Measurements from ENCODE around the gene NUBPL. TPM values are rescaled to one million over a fixed set of nuclear protein-coding genes. Genes with fewer than 3 reads are reported as not detected.
"Not testable (repeated sequence)": the region's sequence is repeated elsewhere in the genome, so short reads cannot be mapped to it uniquely, and the experiment has no call there.

Gene NUBPL
- total and polyA plus RNA-seq, 7 experiments from 2014 or later, result 5.8 to 11.7 (median 8.3) TPM

DNA sequence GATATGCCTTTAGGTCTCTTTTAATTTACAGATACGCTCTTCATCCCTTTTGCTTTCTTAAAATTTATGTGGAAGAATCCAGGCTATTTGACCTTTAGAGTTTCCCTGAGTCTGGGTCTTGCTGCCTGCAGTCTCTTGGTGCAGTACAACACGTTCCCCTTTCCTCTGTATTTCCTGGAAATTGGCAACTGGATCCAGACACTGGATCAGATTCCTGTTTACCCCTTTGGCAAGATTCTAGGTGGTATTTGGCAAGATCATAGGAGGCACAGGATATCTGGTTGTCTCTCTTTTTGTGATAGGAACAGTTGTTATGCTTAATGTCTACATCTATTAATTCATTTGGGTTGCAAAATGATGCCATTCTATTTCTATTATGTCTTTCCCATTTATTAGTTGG, 328.1 kb downstream of the NUBPL start:
- Histone ChIP-seq H3K4me1 (ENCODE audit: control insufficient read depth in 2 of 2, insufficient read depth in 2 of 2, low read length in 2 of 2) (no peaks in the 10 kb centered on the region), H3K4me3 (ENCODE audit: low read length) (no peak overlapping the region), H3K27ac (ENCODE audit: low read depth, low read length) (no peak overlapping the region), H3K9me3 (ENCODE audit: control insufficient read depth in 2 of 3, low read length in 3 of 3) (no peaks in the 10 kb centered on the region), H3K27me3 (ENCODE audit: control insufficient read depth in 2 of 2, insufficient read depth in 2 of 2, low read length in 2 of 2) (no peaks in the 10 kb centered on the region), H3K36me3 (ENCODE audit: control insufficient read depth in 2 of 3, insufficient read depth in 3 of 3, low read length in 3 of 3) (no peaks in the 10 kb centered on the region)
- DNase-seq (no peak), ATAC-seq (no peak)
- CTCF ChIA-PET, result no interaction called here
- intact Hi-C loops (cut with micrococcal nuclease), result no loop called here
- H3K4me3 Mint-ChIP-seq, result no peak overlapping the region
- H3K36me3 Mint-ChIP-seq, result no peaks in the 10 kb centered on the region
- H3K4me1 Mint-ChIP-seq, result peaks cover 0 to 3% (median 0%) of the 10 kb centered on the region in 7 donors
- POLR2A ChIA-PET, result no interaction called here
- H3K27me3 Mint-ChIP-seq, result peaks cover 0 to 11% (median 2%) of the 10 kb centered on the region in 5 donors
- no peak overlapping the region for H3K27ac Mint-ChIP-seq
- no peaks in the 10 kb centered on the region for H3K9me3 Mint-ChIP-seq

GRCh38 chr14:31890202-31890601, 329.0 kb downstream of the NUBPL start:
- intact Hi-C loops (cut with micrococcal nuclease); H3K4me3 Mint-ChIP-seq: not testable (repeated sequence)

GRCh38 chr14:31893221-31893757, 332.1 kb downstream of the NUBPL start:
- ATAC-seq (no peak), DNase-seq (no peak)
- POLR2A ChIA-PET, result no interaction called here
- Mint-ChIP-seq H3K36me3 (no peaks in the 10 kb centered on the region), H3K27ac (no peak overlapping the region), H3K9me3 (no peaks in the 10 kb centered on the region), H3K27me3 (peaks cover 0 to 24% (median 8%) of the 10 kb centered on the region in 5 donors), H3K4me3 (no peak overlapping the region), H3K4me1 (peaks cover 0 to 3% (median 0%) of the 10 kb centered on the region in 7 donors)
- Histone ChIP-seq H3K4me3 (ENCODE audit: low read length) (no peak overlapping the region), H3K27ac (ENCODE audit: low read depth, low read length) (no peak overlapping the region), H3K27me3 (ENCODE audit: control insufficient read depth in 2 of 2, insufficient read depth in 2 of 2, low read length in 2 of 2) (no peaks in the 10 kb centered on the region), H3K4me1 (ENCODE audit: control insufficient read depth in 2 of 2, insufficient read depth in 2 of 2, low read length in 2 of 2) (no peaks in the 10 kb centered on the region), H3K36me3 (ENCODE audit: control insufficient read depth in 2 of 3, insufficient read depth in 3 of 3, low read length in 3 of 3) (no peaks in the 10 kb centered on the region), H3K9me3 (ENCODE audit: control insufficient read depth in 2 of 3, low read length in 3 of 3) (no peaks in the 10 kb centered on the region)
- intact Hi-C loops (cut with micrococcal nuclease), result no loop called here
- CTCF ChIA-PET, result no interaction called here

More at GRCh38 chr14:31890202-31890601, 329.0 kb downstream of the NUBPL start:
- H3K4me1 Mint-ChIP-seq; ATAC-seq; H3K27ac ChIP-seq (ENCODE audit: low read depth, low read length); H3K27me3 ChIP-seq (ENCODE audit: control insufficient read depth in 2 of 2, insufficient read depth in 2 of 2, low read length in 2 of 2); H3K4me1 ChIP-seq (ENCODE audit: control insufficient read depth in 2 of 2, insufficient read depth in 2 of 2, low read length in 2 of 2); POLR2A ChIA-PET; DNase-seq; H3K4me3 ChIP-seq (ENCODE audit: low read length); H3K27ac Mint-ChIP-seq; CTCF ChIA-PET; H3K9me3 Mint-ChIP-seq; H3K9me3 ChIP-seq (ENCODE audit: control insufficient read depth in 2 of 3, low read length in 3 of 3); H3K36me3 Mint-ChIP-seq; H3K36me3 ChIP-seq (ENCODE audit: control insufficient read depth in 2 of 3, insufficient read depth in 3 of 3, low read length in 3 of 3): not testable (repeated sequence)
- H3K27me3 Mint-ChIP-seq, result peaks cover 0 to 19% (median 5%) of the 10 kb centered on the region in 5 donors

DNA sequence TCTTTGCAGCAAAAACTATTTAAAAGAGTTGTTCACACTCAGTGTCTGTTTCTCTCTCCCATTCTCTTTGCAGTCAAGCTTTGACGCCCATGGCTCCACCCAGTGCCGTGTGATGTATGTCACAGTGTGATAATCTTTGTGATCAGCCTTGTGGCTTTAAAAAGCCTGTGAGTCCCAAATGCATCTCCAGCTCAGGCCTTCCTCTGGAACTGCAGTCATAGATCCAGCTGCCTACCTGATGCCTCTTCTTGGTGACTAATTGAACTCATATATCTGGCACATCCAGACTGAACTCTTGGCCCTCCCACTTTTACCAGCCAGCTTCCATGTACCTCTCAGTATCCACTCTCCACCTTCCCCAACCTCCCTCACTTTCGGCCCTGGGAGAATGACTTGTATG, 333.1 kb downstream of the NUBPL start:
- Mint-ChIP-seq H3K9me3 (peaks cover 0 to 2% (median 0%) of the 10 kb centered on the region in 11 donors), H3K27me3 (peaks cover 0 to 18% (median 8%) of the 10 kb centered on the region in 5 donors), H3K27ac (no peak overlapping the region), H3K4me3 (no peak overlapping the region), H3K36me3 (no peaks in the 10 kb centered on the region), H3K4me1 (peaks cover 0 to 1% (median 0%) of the 10 kb centered on the region in 7 donors)
- CTCF ChIA-PET, result no interaction called here
- Histone ChIP-seq H3K27me3 (ENCODE audit: control insufficient read depth in 2 of 2, insufficient read depth in 2 of 2, low read length in 2 of 2) (no peaks in the 10 kb centered on the region), H3K36me3 (ENCODE audit: control insufficient read depth in 2 of 3, insufficient read depth in 3 of 3, low read length in 3 of 3) (no peaks in the 10 kb centered on the region), H3K9me3 (ENCODE audit: control insufficient read depth in 2 of 3, low read length in 3 of 3) (no peaks in the 10 kb centered on the region), H3K4me3 (ENCODE audit: low read length) (no peak overlapping the region), H3K4me1 (ENCODE audit: control insufficient read depth in 2 of 2, insufficient read depth in 2 of 2, low read length in 2 of 2) (no peaks in the 10 kb centered on the region), H3K27ac (ENCODE audit: low read depth, low read length) (no peak overlapping the region)
- intact Hi-C loops (cut with micrococcal nuclease), result no loop called here
- POLR2A ChIA-PET, result no interaction called here
- DNase-seq, result no peak
- ATAC-seq, result no peak

DNA sequence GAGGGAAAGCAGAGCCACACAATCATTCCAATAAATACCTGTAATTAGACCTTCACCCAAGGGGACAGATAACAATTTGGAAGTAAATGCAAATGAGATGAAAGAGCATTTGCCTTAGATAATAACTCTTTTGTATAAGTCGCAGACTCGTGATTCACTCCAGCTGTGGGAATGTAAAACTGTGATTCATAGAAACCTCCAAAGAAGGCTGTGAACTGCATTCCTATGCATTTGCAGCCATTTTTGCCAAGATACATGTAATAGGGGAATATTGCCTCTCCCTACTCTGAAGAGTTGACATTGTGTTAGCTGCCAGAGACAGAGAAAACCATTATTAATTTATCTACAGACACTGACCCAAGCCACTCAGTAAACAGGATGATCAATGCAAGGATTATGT, 334.0 kb downstream of the NUBPL start:
- H3K9me3 ChIP-seq (ENCODE audit: control insufficient read depth in 2 of 3, low read length in 3 of 3), result no peaks in the 10 kb centered on the region
- no peaks in the 10 kb centered on the region for H3K27me3 ChIP-seq (ENCODE audit: control insufficient read depth in 2 of 2, insufficient read depth in 2 of 2, low read length in 2 of 2)
- Mint-ChIP-seq H3K4me3 (no peak overlapping the region), H3K4me1 (peaks cover 0 to 1% (median 0%) of the 10 kb centered on the region in 7 donors), H3K27ac (no peak overlapping the region), H3K9me3 (peaks cover 0 to 2% (median 0%) of the 10 kb centered on the region in 11 donors), H3K36me3 (no peaks in the 10 kb centered on the region), H3K27me3 (peaks cover 0 to 18% (median 8%) of the 10 kb centered on the region in 5 donors)
- no peak overlapping the region for H3K4me3 ChIP-seq (ENCODE audit: low read length)
- POLR2A ChIA-PET, result no interaction called here
- ATAC-seq (no peak), DNase-seq (no peak)
- CTCF ChIA-PET, result no interaction called here
- intact Hi-C loops (cut with micrococcal nuclease), result no loop called here
- no peak overlapping the region for H3K27ac ChIP-seq (ENCODE audit: low read depth, low read length)
- no peaks in the 10 kb centered on the region for H3K4me1 ChIP-seq (ENCODE audit: control insufficient read depth in 2 of 2, insufficient read depth in 2 of 2, low read length in 2 of 2)
- H3K36me3 ChIP-seq (ENCODE audit: control insufficient read depth in 2 of 3, insufficient read depth in 3 of 3, low read length in 3 of 3), result no peaks in the 10 kb centered on the region

DNA sequence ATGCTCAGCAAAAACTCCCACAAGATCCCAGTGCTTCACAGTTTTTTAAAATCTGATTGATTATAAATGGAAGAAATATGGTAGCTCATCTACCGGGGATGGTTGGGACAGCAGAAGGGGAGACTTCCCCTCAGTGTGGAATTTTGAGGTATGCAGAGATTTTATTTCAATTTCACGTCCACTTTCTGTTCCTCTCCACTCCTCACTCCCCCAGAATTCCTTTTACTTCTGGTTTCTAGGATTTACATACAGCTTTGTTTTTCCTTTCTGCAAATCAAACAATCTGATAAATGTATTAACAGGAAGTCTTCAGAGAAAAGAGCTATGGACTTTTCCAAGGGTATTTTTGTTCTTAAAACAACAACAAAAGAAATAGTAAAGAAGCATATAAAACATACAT, 334.4 kb downstream of the NUBPL start:
- Histone ChIP-seq H3K4me3 (ENCODE audit: low read length) (no peak overlapping the region), H3K4me1 (ENCODE audit: control insufficient read depth in 2 of 2, insufficient read depth in 2 of 2, low read length in 2 of 2) (no peaks in the 10 kb centered on the region), H3K36me3 (ENCODE audit: control insufficient read depth in 2 of 3, insufficient read depth in 3 of 3, low read length in 3 of 3) (no peaks in the 10 kb centered on the region), H3K27ac (ENCODE audit: low read depth, low read length) (no peak overlapping the region), H3K9me3 (ENCODE audit: control insufficient read depth in 2 of 3, low read length in 3 of 3) (no peaks in the 10 kb centered on the region), H3K27me3 (ENCODE audit: control insufficient read depth in 2 of 2, insufficient read depth in 2 of 2, low read length in 2 of 2) (no peaks in the 10 kb centered on the region)
- H3K9me3 Mint-ChIP-seq, result peaks cover 0 to 2% (median 0%) of the 10 kb centered on the region in 11 donors
- H3K4me3 Mint-ChIP-seq, result no peak overlapping the region
- H3K27me3 Mint-ChIP-seq, result peaks cover 0 to 18% (median 8%) of the 10 kb centered on the region in 5 donors
- H3K4me1 Mint-ChIP-seq, result peaks cover 0 to 1% (median 0%) of the 10 kb centered on the region in 7 donors
- intact Hi-C loops (cut with micrococcal nuclease), result no loop called here
- H3K27ac Mint-ChIP-seq, result no peak overlapping the region
- POLR2A ChIA-PET, result no interaction called here
- ATAC-seq, result no peak
- CTCF ChIA-PET, result no interaction called here
- DNase-seq, result no peak
- no peaks in the 10 kb centered on the region for H3K36me3 Mint-ChIP-seq

DNA sequence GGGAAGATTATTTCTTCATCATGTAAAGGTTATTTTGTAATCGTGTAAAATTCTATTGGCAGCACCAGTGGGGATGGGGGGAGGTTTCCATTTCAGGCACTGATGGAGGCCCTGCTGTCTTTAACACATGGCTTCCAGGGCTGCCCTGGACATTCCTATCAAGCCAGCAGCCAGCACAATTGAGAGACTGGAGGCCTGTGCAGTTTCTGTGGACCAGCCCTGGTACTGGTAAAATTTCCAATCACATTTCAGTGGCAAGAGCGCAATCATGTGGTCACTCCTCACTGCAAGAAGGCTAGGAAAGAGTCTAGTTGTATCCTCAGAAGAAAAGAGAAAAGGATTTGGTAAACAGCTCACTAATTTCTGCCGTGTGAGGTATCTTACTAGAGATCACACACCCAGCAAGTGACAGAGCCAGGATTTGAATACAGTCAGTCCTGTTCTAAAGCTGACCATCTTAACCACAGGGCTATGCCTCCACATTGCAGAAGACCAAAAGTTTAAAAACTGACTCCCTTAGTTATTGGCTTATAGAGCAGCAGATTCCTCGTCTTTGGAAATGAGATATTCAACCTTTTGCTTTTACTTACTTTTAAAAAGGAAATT, 336.5 kb downstream of the NUBPL start:
- Histone ChIP-seq H3K36me3 (ENCODE audit: control insufficient read depth in 2 of 3, insufficient read depth in 3 of 3, low read length in 3 of 3) (no peaks in the 10 kb centered on the region), H3K9me3 (ENCODE audit: control insufficient read depth in 2 of 3, low read length in 3 of 3) (no peaks in the 10 kb centered on the region), H3K4me3 (ENCODE audit: low read length) (no peak overlapping the region), H3K4me1 (ENCODE audit: control insufficient read depth in 2 of 2, insufficient read depth in 2 of 2, low read length in 2 of 2) (no peaks in the 10 kb centered on the region), H3K27me3 (ENCODE audit: control insufficient read depth in 2 of 2, insufficient read depth in 2 of 2, low read length in 2 of 2) (no peaks in the 10 kb centered on the region), H3K27ac (ENCODE audit: low read depth, low read length) (no peak overlapping the region)
- Mint-ChIP-seq H3K4me1 (peaks cover 0 to 1% (median 0%) of the 10 kb centered on the region in 7 donors), H3K9me3 (peaks cover 0 to 2% (median 0%) of the 10 kb centered on the region in 11 donors), H3K27me3 (peaks cover 0 to 18% (median 8%) of the 10 kb centered on the region in 5 donors), H3K36me3 (no peaks in the 10 kb centered on the region), H3K4me3 (no peak overlapping the region), H3K27ac (no peak overlapping the region)
- no peak for ATAC-seq
- ChIA-PET CTCF (no interaction called here), POLR2A (no interaction called here)
- DNase-seq, result no peak
- intact Hi-C loops (cut with micrococcal nuclease), result no loop called here

Measured in naive thymus-derived CD4-positive, alpha-beta T cell (primary cell).